Activated T-helper 1 cell treated with anti-CD3 and anti-CD28 coated beads, Interleukin-12 subunit alpha, Interleukin-12 subunit beta, Interleukin-2, Interleukin-4 antibody, amounts not matched to agents 30 ng/mL and 10 ng/mL and 1 ng/mL, durations not matched to agents 14 hours and 24 hours and 36 hours (primary cell): ENCODE results near the gene FAM131A. TPM values are rescaled to one million over a fixed set of nuclear protein-coding genes. Genes with fewer than 3 reads are reported as not detected.

ENCODE experiments used
- DNase-seq: peaks from one replicate; pipeline ENCODE4 v3.0.0; 2021; ENCODE audit warnings: low spot score
- H3K27ac Mint-ChIP-seq: one replicate; pipeline ENCODE4 v1.8.0; 2021; ENCODE audit warnings: mild to moderate bottlenecking, mixed read lengths
- H3K27me3 Mint-ChIP-seq: one replicate; pipeline ENCODE4 v1.8.0; 2022; ENCODE audit warnings: mild to moderate bottlenecking, moderate library complexity, mixed read lengths; ENCODE audit not compliant: insufficient read depth
- H3K36me3 Mint-ChIP-seq: one replicate; pipeline ENCODE4 v1.8.0; 2021; ENCODE audit warnings: low read depth, mixed read lengths
- H3K4me1 Mint-ChIP-seq: one replicate; pipeline ENCODE4 v1.8.0; 2021; ENCODE audit warnings: low read depth, mixed read lengths
- H3K4me3 Mint-ChIP-seq: one replicate; pipeline ENCODE4 v1.8.0; 2021; ENCODE audit warnings: mild to moderate bottlenecking, moderate library complexity, mixed read lengths
- H3K9me3 Mint-ChIP-seq: one replicate; pipeline ENCODE4 v1.8.0; 2021; ENCODE audit warnings: mixed read lengths
- intact Hi-C: fragments of 100-400 bp; cut with micrococcal nuclease; formaldehyde crosslinking; loops from one replicate; pipeline ENCODE4 v1.15.1; 2024
- total RNA-seq: library from RNA; stranded (reverse); gene quantifications from 2 replicates; pipeline ENCODE4 v1.2.3, GENCODE V29; 2022

Gene FAM131A
- total RNA-seq, 1 donor from 2014 or later: 9.2 TPM

- Mint-ChIP-seq H3K4me1 (peaks cover 25% of the 10 kb centered on the region), H3K9me3 (no peaks in the 10 kb centered on the region), H3K27ac (no peak overlapping the region), H3K4me3 (no peak overlapping the region), H3K27me3 (no peaks in the 10 kb centered on the region), H3K36me3 (peaks cover 73% of the 10 kb centered on the region)
- intact Hi-C loops: no loop called here
- no peak for DNase-seq
These were observed 14.5 kb upstream of the FAM131A start for GRCh38 chr3:184322731-184323487.

GRCh38 chr3:184323696-184324095 is 13.7 kb upstream of the FAM131A start:
- Mint-ChIP-seq H3K4me1 (peaks cover 22% of the 10 kb centered on the region), H3K36me3 (peaks cover 77% of the 10 kb centered on the region), H3K9me3 (no peaks in the 10 kb centered on the region), H3K4me3 (no peak overlapping the region), H3K27me3 (no peaks in the 10 kb centered on the region), H3K27ac (no peak overlapping the region)
- DNase-seq: no peak
- intact Hi-C loops: no loop called here

- Mint-ChIP-seq H3K4me1 (peaks cover 22% of the 10 kb centered on the region), H3K27ac (peak overlapping the region; percentile 38)
These were observed 12.1 kb upstream of the FAM131A start for GRCh38 chr3:184325269-184325668.

GRCh38 chr3:184325715-184326369 is 11.6 kb upstream of the FAM131A start:
- no peaks in the 10 kb centered on the region for H3K9me3 Mint-ChIP-seq
- H3K36me3 Mint-ChIP-seq: peaks cover 82% of the 10 kb centered on the region
- H3K4me3 Mint-ChIP-seq: no peak overlapping the region
- peak overlapping the region; percentile 73 for H3K27ac Mint-ChIP-seq
- DNase-seq: no peak
- H3K27me3 Mint-ChIP-seq: no peaks in the 10 kb centered on the region
- intact Hi-C loops: loop anchor here (1.0 kb wide), 1 partner anchor 9 kb away; no protein-coding TSS in a partner anchor
- peaks cover 22% of the 10 kb centered on the region for H3K4me1 Mint-ChIP-seq

More at GRCh38 chr3:184325269-184325668, 12.1 kb upstream of the FAM131A start:
- intact Hi-C loops: loop anchor here (1.0 kb wide), 1 partner anchor 8 kb away; no protein-coding TSS in a partner anchor
- H3K36me3 Mint-ChIP-seq: peaks cover 85% of the 10 kb centered on the region
- no peaks in the 10 kb centered on the region for H3K27me3 Mint-ChIP-seq
- H3K9me3 Mint-ChIP-seq: no peaks in the 10 kb centered on the region
- no peak for DNase-seq
- no peak overlapping the region for H3K4me3 Mint-ChIP-seq

GRCh38 chr3:184327171-184327570 is 10.2 kb upstream of the FAM131A start:
- H3K9me3 Mint-ChIP-seq: no peaks in the 10 kb centered on the region
- no peaks in the 10 kb centered on the region for H3K27me3 Mint-ChIP-seq
- no peak overlapping the region for H3K27ac Mint-ChIP-seq
- no peak overlapping the region for H3K4me3 Mint-ChIP-seq
- intact Hi-C loops: no loop called here
- peaks cover 86% of the 10 kb centered on the region for H3K36me3 Mint-ChIP-seq
- peaks cover 24% of the 10 kb centered on the region for H3K4me1 Mint-ChIP-seq
- no peak for DNase-seq

GRCh38 chr3:184328516-184328915 is 8.9 kb upstream of the FAM131A start:
- no peak for DNase-seq
- Mint-ChIP-seq H3K27ac (no peak overlapping the region), H3K4me3 (no peak overlapping the region), H3K36me3 (peaks cover 86% of the 10 kb centered on the region), H3K4me1 (peaks cover 38% of the 10 kb centered on the region), H3K9me3 (no peaks in the 10 kb centered on the region), H3K27me3 (no peaks in the 10 kb centered on the region)
- intact Hi-C loops: no loop called here

- intact Hi-C loops: no loop called here
- DNase-seq: no peak
- Mint-ChIP-seq H3K27me3 (peaks cover 2% of the 10 kb centered on the region), H3K9me3 (no peaks in the 10 kb centered on the region), H3K27ac (peak overlapping the region; percentile 92), H3K36me3 (peaks cover 67% of the 10 kb centered on the region), H3K4me3 (no peak overlapping the region), H3K4me1 (peaks cover 53% of the 10 kb centered on the region)
These were observed 4.9 kb upstream of the FAM131A start for GRCh38 chr3:184332370-184333090.

- DNase-seq: no peak
- H3K4me1 Mint-ChIP-seq: peaks cover 59% of the 10 kb centered on the region
- H3K9me3 Mint-ChIP-seq: no peaks in the 10 kb centered on the region
- intact Hi-C loops: no loop called here
- H3K36me3 Mint-ChIP-seq: peaks cover 67% of the 10 kb centered on the region
- H3K27ac Mint-ChIP-seq: peak overlapping the region; percentile 92
- H3K27me3 Mint-ChIP-seq: peaks cover 2% of the 10 kb centered on the region
- no peak overlapping the region for H3K4me3 Mint-ChIP-seq
These were observed 4.2 kb upstream of the FAM131A start for GRCh38 chr3:184333190-184333589.

- intact Hi-C loops: loop anchor here (1.0 kb wide), 1 partner anchor 34 kb away; the partner anchor contains the start of gene PSMD2
These were observed 3.7 kb upstream of the FAM131A start for GRCh38 chr3:184333700-184334099.

GRCh38 chr3:184334470-184335158 is 2.8 kb upstream of the FAM131A start:
- intact Hi-C loops: loop anchor here (1.0 kb wide), 2 partner anchors 20 to 35 kb away; partner anchors contain the start of genes EIF4G1 and PSMD2
- Mint-ChIP-seq H3K27me3 (peaks cover 2% of the 10 kb centered on the region), H3K27ac (peak overlapping the region; percentile 92), H3K36me3 (peaks cover 56% of the 10 kb centered on the region), H3K4me1 (peaks cover 57% of the 10 kb centered on the region), H3K4me3 (peak overlapping the region; percentile 57), H3K9me3 (no peaks in the 10 kb centered on the region)
- peak; percentile 20 for DNase-seq

More at GRCh38 chr3:184333700-184334099, 3.7 kb upstream of the FAM131A start:
- Mint-ChIP-seq H3K9me3 (no peaks in the 10 kb centered on the region), H3K4me3 (no peak overlapping the region), H3K27ac (peak overlapping the region; percentile 92), H3K4me1 (peaks cover 59% of the 10 kb centered on the region), H3K27me3 (peaks cover 2% of the 10 kb centered on the region), H3K36me3 (peaks cover 62% of the 10 kb centered on the region)
- DNase-seq: no peak

- Mint-ChIP-seq H3K9me3 (no peaks in the 10 kb centered on the region), H3K36me3 (peaks cover 52% of the 10 kb centered on the region), H3K27me3 (peaks cover 2% of the 10 kb centered on the region), H3K4me1 (peaks cover 54% of the 10 kb centered on the region), H3K4me3 (peak overlapping the region; percentile 87), H3K27ac (peak overlapping the region; percentile 92)
- intact Hi-C loops: loop anchor here (1.0 kb wide), 1 partner anchor 21 kb away; the partner anchor contains the start of gene EIF4G1
- DNase-seq: no peak
These were observed 2.1 kb upstream of the FAM131A start for GRCh38 chr3:184335291-184335660.
